Measurements from ENCODE around the gene SMARCD1.

The SMARCD1 gene

GRCh38 chr12:50057896-50058670 is 27.1 kb upstream of the SMARCD1 start:
- Histone ChIP-seq H3K27me3 (replicated peaks; ENCODE audit: control insufficient read depth, insufficient read depth, low read length) (peaks cover 18% of the 10 kb centered on the region), H3K36me3 (ENCODE audit: control insufficient read depth, insufficient read depth, low read length, severe bottlenecking) (no peaks in the 10 kb centered on the region), H3K4me1 (ENCODE audit: control insufficient read depth, insufficient read depth, low read length) (peaks cover 17% of the 10 kb centered on the region), H3K9ac (ENCODE audit: low read length) (no peak overlapping the region), H3K9me3 (ENCODE audit: control insufficient read depth, low read length) (no peaks in the 10 kb centered on the region), H3K4me3 (ENCODE audit: low read length) (peak overlapping the region; percentile 79)
- no peak for DNase-seq (ENCODE audit: low read depth)

DNA sequence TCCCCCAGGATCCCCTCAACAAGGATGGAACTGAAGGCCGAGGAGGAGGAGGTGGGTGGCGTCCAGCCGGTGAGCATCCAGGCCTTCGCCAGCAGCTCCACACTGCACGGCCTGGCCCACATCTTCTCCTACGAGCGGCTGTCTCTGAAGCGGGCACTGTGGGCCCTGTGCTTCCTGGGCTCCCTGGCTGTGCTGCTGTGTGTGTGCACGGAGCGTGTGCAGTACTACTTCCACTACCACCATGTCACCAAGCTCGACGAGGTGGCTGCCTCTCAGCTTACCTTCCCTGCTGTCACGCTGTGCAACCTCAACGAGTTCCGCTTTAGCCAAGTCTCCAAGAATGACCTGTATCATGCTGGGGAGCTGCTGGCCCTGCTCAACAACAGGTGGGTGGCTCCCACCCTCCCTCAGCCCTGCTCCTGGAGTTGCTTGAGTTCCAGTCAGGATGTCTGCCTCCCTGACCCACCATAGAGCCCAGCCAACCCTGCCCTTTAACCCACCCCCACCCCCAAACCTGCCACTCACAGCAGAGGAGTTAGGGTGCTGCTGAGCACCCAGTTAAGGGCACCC is 26.3 kb upstream of the SMARCD1 start:
- Histone ChIP-seq H3K4me3 (ENCODE audit: low read length) (no peak overlapping the region), H3K9ac (ENCODE audit: low read length) (no peak overlapping the region), H3K4me1 (ENCODE audit: control insufficient read depth, insufficient read depth, low read length) (peaks cover 17% of the 10 kb centered on the region), H3K27me3 (replicated peaks; ENCODE audit: control insufficient read depth, insufficient read depth, low read length) (peaks cover 15% of the 10 kb centered on the region), H3K36me3 (ENCODE audit: control insufficient read depth, insufficient read depth, low read length, severe bottlenecking) (no peaks in the 10 kb centered on the region), H3K9me3 (ENCODE audit: control insufficient read depth, low read length) (no peaks in the 10 kb centered on the region)
- DNase-seq (ENCODE audit: low read depth), result no peak

- Histone ChIP-seq H3K27me3 (replicated peaks; ENCODE audit: control insufficient read depth, insufficient read depth, low read length) (peaks cover 15% of the 10 kb centered on the region), H3K4me1 (ENCODE audit: control insufficient read depth, insufficient read depth, low read length) (peaks cover 17% of the 10 kb centered on the region), H3K9me3 (ENCODE audit: control insufficient read depth, low read length) (no peaks in the 10 kb centered on the region), H3K36me3 (ENCODE audit: control insufficient read depth, insufficient read depth, low read length, severe bottlenecking) (no peaks in the 10 kb centered on the region), H3K9ac (ENCODE audit: low read length) (no peak overlapping the region), H3K4me3 (ENCODE audit: low read length) (no peak overlapping the region)
- DNase-seq (ENCODE audit: low read depth), result no peak
Measured at GRCh38 chr12:50059440-50060119, 25.6 kb upstream of the SMARCD1 start.

GRCh38 chr12:50060120-50060468 is 25.0 kb upstream of the SMARCD1 start:
- H3K27me3 ChIP-seq (replicated peaks; ENCODE audit: control insufficient read depth, insufficient read depth, low read length), result peaks cover 15% of the 10 kb centered on the region

GRCh38 chr12:50061171-50061570 is 24.0 kb upstream of the SMARCD1 start:
- Histone ChIP-seq H3K36me3 (ENCODE audit: control insufficient read depth, insufficient read depth, low read length, severe bottlenecking) (no peaks in the 10 kb centered on the region), H3K9ac (ENCODE audit: low read length) (no peak overlapping the region), H3K27me3 (replicated peaks; ENCODE audit: control insufficient read depth, insufficient read depth, low read length) (peaks cover 8% of the 10 kb centered on the region), H3K4me1 (ENCODE audit: control insufficient read depth, insufficient read depth, low read length) (peaks cover 17% of the 10 kb centered on the region), H3K9me3 (ENCODE audit: control insufficient read depth, low read length) (no peaks in the 10 kb centered on the region), H3K4me3 (ENCODE audit: low read length) (no peak overlapping the region)
- no peak for DNase-seq (ENCODE audit: low read depth)

More at GRCh38 chr12:50060120-50060468, 25.0 kb upstream of the SMARCD1 start:
- no peak overlapping the region for H3K9ac ChIP-seq (ENCODE audit: low read length)
- H3K4me1 ChIP-seq (ENCODE audit: control insufficient read depth, insufficient read depth, low read length), result peaks cover 17% of the 10 kb centered on the region
- H3K4me3 ChIP-seq (ENCODE audit: low read length), result no peak overlapping the region
- no peak for DNase-seq (ENCODE audit: low read depth)
- H3K36me3 ChIP-seq (ENCODE audit: control insufficient read depth, insufficient read depth, low read length, severe bottlenecking), result no peaks in the 10 kb centered on the region
- no peaks in the 10 kb centered on the region for H3K9me3 ChIP-seq (ENCODE audit: control insufficient read depth, low read length)

GRCh38 chr12:50061946-50062686 is 23.0 kb upstream of the SMARCD1 start:
- peaks cover 13% of the 10 kb centered on the region for H3K4me1 ChIP-seq (ENCODE audit: control insufficient read depth, insufficient read depth, low read length)
- no peaks in the 10 kb centered on the region for H3K27me3 ChIP-seq (replicated peaks; ENCODE audit: control insufficient read depth, insufficient read depth, low read length)
- no peaks in the 10 kb centered on the region for H3K9me3 ChIP-seq (ENCODE audit: control insufficient read depth, low read length)
- no peaks in the 10 kb centered on the region for H3K36me3 ChIP-seq (ENCODE audit: control insufficient read depth, insufficient read depth, low read length, severe bottlenecking)
- no peak for DNase-seq (ENCODE audit: low read depth)
- no peak overlapping the region for H3K9ac ChIP-seq (ENCODE audit: low read length)
- H3K4me3 ChIP-seq (ENCODE audit: low read length), result no peak overlapping the region

DNA sequence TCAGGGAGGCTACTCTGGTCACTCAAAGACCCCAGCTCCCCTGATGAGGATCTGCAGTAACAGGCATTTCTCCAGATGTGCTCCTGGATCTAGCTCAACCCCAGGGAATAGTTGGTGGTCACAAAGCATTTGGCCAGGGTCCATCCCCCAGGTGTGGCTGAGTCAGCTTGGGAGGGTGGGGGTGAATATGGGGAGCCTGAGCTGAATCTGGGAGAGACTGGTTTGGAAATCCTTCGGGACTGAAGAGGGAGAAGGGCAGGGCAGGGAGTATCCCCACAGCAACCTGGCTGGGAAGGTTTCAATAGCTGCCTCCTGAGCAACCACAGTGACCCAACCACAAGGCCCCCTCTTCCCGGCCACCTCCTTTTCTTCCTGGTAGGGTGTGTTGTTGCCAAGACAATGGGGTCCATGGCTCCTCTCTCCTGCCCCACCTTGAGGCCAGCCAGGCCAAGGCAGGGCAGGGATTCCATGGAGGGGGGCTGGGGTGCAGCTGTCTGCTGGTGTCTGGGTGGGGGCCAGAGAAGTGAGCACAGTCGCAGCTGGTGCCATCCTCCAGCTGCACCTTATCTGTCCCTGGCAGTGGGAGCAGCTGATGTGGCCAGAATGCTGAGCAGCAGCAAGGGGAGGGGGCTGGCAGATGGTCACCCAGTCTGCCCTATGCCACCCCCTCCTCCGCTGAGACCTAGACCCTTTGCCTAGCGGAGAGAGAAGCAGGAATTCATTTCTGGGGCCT is 22.2 kb upstream of the SMARCD1 start:
- Histone ChIP-seq H3K27me3 (replicated peaks; ENCODE audit: control insufficient read depth, insufficient read depth, low read length) (no peaks in the 10 kb centered on the region), H3K4me1 (ENCODE audit: control insufficient read depth, insufficient read depth, low read length) (peaks cover 11% of the 10 kb centered on the region), H3K36me3 (ENCODE audit: control insufficient read depth, insufficient read depth, low read length, severe bottlenecking) (no peaks in the 10 kb centered on the region), H3K9me3 (ENCODE audit: control insufficient read depth, low read length) (no peaks in the 10 kb centered on the region), H3K4me3 (ENCODE audit: low read length) (no peak overlapping the region), H3K9ac (ENCODE audit: low read length) (no peak overlapping the region)
- DNase-seq (ENCODE audit: low read depth), result no peak

DNA sequence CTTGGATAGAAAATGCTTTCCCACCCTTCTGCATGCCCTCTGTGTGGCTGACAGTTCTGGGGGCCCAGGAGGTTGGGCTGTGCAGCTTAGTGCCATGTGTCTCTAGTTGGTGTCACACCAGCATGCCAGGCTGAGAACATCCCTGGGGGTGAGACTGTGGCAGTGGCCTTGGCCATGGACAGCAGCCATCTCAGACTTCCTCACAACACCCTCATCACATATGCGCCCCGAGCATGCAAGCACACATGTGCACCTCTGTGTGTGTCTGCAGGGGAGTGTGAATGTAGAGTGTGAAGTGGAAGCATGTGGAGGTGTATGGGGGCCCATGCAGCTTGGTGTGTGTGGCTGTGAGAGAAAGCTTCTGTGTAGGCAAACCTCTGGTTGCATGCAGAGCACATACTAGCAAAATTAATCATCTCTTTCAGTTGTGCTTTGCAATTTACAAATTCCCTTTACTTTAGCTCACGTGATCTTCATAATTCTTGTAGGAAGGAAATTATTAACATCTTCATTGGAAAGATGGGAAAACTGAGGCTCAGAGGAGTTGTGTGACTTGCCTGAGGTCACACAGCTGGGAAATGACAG is 19.3 kb upstream of the SMARCD1 start:
- H3K36me3 ChIP-seq (ENCODE audit: control insufficient read depth, insufficient read depth, low read length, severe bottlenecking), result no peaks in the 10 kb centered on the region
- DNase-seq (ENCODE audit: low read depth), result peak; percentile 28
- no peaks in the 10 kb centered on the region for H3K27me3 ChIP-seq (replicated peaks; ENCODE audit: control insufficient read depth, insufficient read depth, low read length)
- H3K4me1 ChIP-seq (ENCODE audit: control insufficient read depth, insufficient read depth, low read length), result peaks cover 13% of the 10 kb centered on the region
- H3K9me3 ChIP-seq (ENCODE audit: control insufficient read depth, low read length), result no peaks in the 10 kb centered on the region
- H3K4me3 ChIP-seq (ENCODE audit: low read length), result no peak overlapping the region
- H3K9ac ChIP-seq (ENCODE audit: low read length), result no peak overlapping the region

DNA sequence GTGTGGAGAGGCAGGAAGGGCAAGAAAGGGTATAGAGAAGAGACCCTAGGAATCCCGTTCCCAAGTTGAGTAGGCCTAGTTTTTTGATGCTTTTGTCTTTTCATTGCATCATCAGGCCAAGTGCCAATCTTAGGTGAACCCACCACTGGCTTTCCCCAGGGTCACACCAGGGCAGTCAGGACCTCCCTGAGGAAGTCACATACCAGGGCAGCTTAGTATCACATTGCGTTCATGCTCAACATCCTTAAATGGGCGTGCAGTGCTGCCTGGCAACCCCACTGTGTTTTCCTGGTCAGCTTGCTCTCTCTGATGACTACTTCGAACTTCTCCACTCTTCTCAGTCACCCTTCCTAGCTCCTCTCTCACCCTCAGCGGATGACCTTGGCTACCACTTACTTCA is 18.7 kb upstream of the SMARCD1 start:
- Histone ChIP-seq H3K9ac (ENCODE audit: low read length) (no peak overlapping the region), H3K4me1 (ENCODE audit: control insufficient read depth, insufficient read depth, low read length) (peaks cover 9% of the 10 kb centered on the region), H3K27me3 (replicated peaks; ENCODE audit: control insufficient read depth, insufficient read depth, low read length) (no peaks in the 10 kb centered on the region), H3K4me3 (ENCODE audit: low read length) (no peak overlapping the region), H3K9me3 (ENCODE audit: control insufficient read depth, low read length) (no peaks in the 10 kb centered on the region), H3K36me3 (ENCODE audit: control insufficient read depth, insufficient read depth, low read length, severe bottlenecking) (no peaks in the 10 kb centered on the region)
- DNase-seq (ENCODE audit: low read depth), result peak; percentile 83

GRCh38 chr12:50069069-50069468 is 16.1 kb upstream of the SMARCD1 start:
- Histone ChIP-seq H3K36me3 (ENCODE audit: control insufficient read depth, insufficient read depth, low read length, severe bottlenecking) (no peaks in the 10 kb centered on the region), H3K9me3 (ENCODE audit: control insufficient read depth, low read length) (no peaks in the 10 kb centered on the region), H3K4me3 (ENCODE audit: low read length) (no peak overlapping the region), H3K4me1 (ENCODE audit: control insufficient read depth, insufficient read depth, low read length) (peaks cover 7% of the 10 kb centered on the region), H3K27me3 (replicated peaks; ENCODE audit: control insufficient read depth, insufficient read depth, low read length) (no peaks in the 10 kb centered on the region), H3K9ac (ENCODE audit: low read length) (no peak overlapping the region)
- DNase-seq (ENCODE audit: low read depth), result no peak

All from adipocyte (in vitro differentiated cells).